Coronary artery (tissue), 2 donors: ENCODE results near the gene PRDM16.

Source experiments
- DNase-seq: peaks from one replicate; pipeline ENCODE4 v3.0.0-alpha.2; 2017; ENCODE audit warnings: low spot score
- H3K27ac ChIP-seq, 2 donors: fragments of 200-600 bp; sonication (generic); one replicate each; pipeline ENCODE4 v1.5.1; 2016 to 2019
- H3K4me3 ChIP-seq: fragments of 200-600 bp; sonication (generic); 2 replicates; pipeline ENCODE4 v1.5.1; 2016; ENCODE audit warnings: mild to moderate bottlenecking, moderate library complexity
- CTCF ChIP-seq: fragments of 200-600 bp; sonication (generic); IDR thresholded peaks from one replicate; pipeline ENCODE4 v1.5.1; 2019; ENCODE audit warnings: antibody characterized with exemption

PRDM16 gene

GRCh38 chr1:3355089-3355488 is 286.1 kb downstream of the PRDM16 start:
- no peak overlapping the region for H3K4me3 ChIP-seq
- TF ChIP-seq CTCF, result no peak
- peak overlapping the region; percentile 94 to 97 for H3K27ac ChIP-seq
- DNase-seq, result no peak

- no peak for DNase-seq
- Histone ChIP-seq H3K4me3 (peak overlapping the region; percentile 59), H3K27ac (peak overlapping the region; percentile 94 to 97)
- TF ChIP-seq CTCF, result no peak
These were observed 287.2 kb downstream of the PRDM16 start for GRCh38 chr1:3355894-3356826.

GRCh38 chr1:3356827-3357460 is 287.9 kb downstream of the PRDM16 start:
- Histone ChIP-seq H3K4me3 (peak overlapping the region; percentile 59), H3K27ac (peak overlapping the region; percentile 94 to 97)
- no peak for DNase-seq
- no peak for TF ChIP-seq CTCF

- Histone ChIP-seq H3K4me3 (peak overlapping the region; percentile 59), H3K27ac (peak overlapping the region; percentile 94 to 97)
- no peak for TF ChIP-seq CTCF
- no peak for DNase-seq
These were observed 288.7 kb downstream of the PRDM16 start for GRCh38 chr1:3357526-3358297.

GRCh38 chr1:3359351-3359750 is 290.3 kb downstream of the PRDM16 start:
- H3K4me3 ChIP-seq, result no peak overlapping the region
- H3K27ac ChIP-seq, result peak overlapping the region; percentile 17 to 94
- no peak for DNase-seq
- TF ChIP-seq CTCF, result no peak

- no peak for TF ChIP-seq CTCF
- DNase-seq, result no peak
- Histone ChIP-seq H3K27ac (peak overlapping the region; percentile 17 to 97), H3K4me3 (no peak overlapping the region)
These were observed 290.9 kb downstream of the PRDM16 start for GRCh38 chr1:3359756-3360440.
